PC-3 (cell line): ENCODE measurements around the gene SKP2.

ENCODE experiments used
- CTCF ChIP-seq: fragments of 300-600 bp; sonication (generic); conservative IDR thresholded peaks from 2 replicates; pipeline ENCODE4 v1.5.1; 2017; ENCODE audit warnings: antibody characterized with exemption, low read depth, mild to moderate bottlenecking, low read length
- EZH2 ChIP-seq: fragments of 300-600 bp; sonication (generic); IDR thresholded peaks from one replicate; pipeline ENCODE4 v1.6.1; 2017; ENCODE audit warnings: antibody characterized with exemption, mild to moderate bottlenecking, low read length; ENCODE audit not compliant: unreplicated experiment
- EZH2phosphoT487 ChIP-seq: fragments of 300-600 bp; sonication (generic); IDR thresholded peaks from 2 replicates; pipeline ENCODE4 v1.6.1; 2018; ENCODE audit warnings: mild to moderate bottlenecking, antibody characterized with exemption, low read length, borderline replicate concordance

DNA sequence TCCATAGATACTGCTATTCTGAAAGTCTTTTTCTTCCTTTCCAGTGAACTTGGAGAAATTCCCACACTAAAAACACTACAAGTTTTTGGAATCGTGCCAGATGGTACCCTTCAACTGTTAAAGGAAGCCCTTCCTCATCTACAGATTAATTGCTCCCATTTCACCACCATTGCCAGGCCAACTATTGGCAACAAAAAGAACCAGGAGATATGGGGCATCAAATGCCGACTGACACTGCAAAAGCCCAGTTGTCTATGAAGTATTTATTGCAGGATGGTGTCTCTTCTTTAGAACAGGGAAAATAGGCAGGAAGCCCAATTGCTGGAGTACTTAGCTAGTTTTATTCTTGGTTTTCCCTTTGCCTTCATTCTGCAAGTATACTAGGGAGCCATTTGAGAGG, 29.9 kb downstream of the SKP2 start:
- TF ChIP-seq CTCF, result no peak
- TF ChIP-seq EZH2, result no peak
- TF ChIP-seq EZH2phosphoT487, result no peak
